NCI-H2171 (cell line): ENCODE measurements around the gene NRDE2.
"Not testable (repeated sequence)": the region's sequence is repeated elsewhere in the genome, so short reads cannot be mapped to it uniquely, and the experiment has no call there.

Experiments
- DNase-seq: peaks from one replicate; lab custom pipeline; 2025; lab: John Stamatoyannopoulos, UW

NRDE2 gene

DNA sequence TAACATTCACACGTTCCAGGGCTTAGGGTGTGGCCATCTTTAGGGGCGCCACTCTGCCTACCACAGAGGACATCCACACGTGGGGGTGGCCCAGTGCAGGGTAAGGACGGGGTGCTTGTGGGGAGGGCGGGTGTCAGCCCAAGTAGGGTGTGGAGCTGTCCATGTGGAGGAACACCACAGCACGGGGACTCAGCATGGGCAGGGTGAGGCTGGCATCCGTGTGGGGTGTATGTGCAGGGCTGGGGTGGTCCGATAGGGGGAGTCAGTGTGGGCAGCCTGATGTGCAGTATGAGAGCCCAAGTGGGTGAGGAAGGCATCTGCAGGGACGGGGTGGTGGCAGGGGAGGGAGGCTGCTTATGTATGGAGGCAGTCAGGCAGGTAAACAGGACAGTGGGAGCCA is 57.7 kb downstream of the NRDE2 start:
- DNase-seq: no peak

DNA sequence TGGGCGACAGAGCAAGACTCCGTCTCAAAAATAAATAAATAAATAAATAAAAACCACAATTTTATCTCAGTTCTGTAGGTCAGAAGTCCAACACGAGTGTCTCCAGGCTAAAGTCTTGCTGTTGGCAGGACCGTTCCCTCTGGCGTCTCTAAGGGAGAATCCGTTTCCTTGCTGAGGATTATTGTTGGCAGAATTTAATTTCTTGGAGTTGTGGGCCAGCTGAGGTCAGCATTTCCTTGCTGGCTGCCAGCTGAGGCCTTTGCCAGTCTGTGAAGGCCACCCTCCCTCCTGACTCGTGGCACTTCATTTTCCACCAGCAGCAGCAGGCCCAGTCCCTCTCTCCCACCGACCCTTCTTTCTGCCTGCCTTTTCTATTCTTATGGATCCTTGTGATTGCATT is 58.2 kb downstream of the NRDE2 start:
- no peak for DNase-seq

DNA sequence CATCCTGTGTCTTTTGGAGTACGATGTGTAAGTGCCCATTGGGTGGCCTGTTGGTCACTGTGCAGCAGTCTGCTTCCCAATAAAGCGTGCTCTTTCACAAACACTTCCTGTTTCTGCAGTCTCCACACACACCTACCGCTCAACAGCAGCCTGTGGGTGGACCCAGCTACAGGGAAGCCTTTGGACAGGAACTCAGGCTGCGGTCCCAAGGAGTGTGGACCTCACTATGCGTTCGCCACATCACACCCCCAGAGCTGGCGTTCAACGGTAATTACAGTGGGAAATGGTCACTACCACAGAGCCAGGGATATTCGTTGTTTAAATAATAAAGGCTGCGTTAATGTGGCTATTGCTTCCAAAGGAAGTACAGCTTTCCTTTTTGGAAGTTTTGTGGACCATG is 59.2 kb downstream of the NRDE2 start:
- no peak for DNase-seq

DNA sequence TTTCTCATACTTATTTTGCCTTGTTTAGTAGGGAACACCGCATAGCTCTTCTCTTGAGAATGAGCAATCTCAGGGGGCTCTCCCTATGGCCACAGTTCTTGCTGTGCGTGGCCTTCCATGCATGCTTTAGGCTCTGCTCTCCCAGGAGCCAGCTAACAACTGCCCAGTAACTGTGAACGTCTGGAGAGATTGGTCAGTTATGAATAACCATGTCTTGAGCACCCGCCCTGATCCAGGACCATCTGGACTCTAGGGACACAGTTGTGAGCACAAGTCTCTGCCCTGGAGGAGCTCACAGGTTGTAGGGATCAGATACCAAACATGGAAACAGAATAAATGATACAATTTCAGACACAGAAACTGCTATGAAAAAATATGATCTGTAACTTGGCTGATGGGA is 63.3 kb downstream of the NRDE2 start:
- no peak for DNase-seq

DNA sequence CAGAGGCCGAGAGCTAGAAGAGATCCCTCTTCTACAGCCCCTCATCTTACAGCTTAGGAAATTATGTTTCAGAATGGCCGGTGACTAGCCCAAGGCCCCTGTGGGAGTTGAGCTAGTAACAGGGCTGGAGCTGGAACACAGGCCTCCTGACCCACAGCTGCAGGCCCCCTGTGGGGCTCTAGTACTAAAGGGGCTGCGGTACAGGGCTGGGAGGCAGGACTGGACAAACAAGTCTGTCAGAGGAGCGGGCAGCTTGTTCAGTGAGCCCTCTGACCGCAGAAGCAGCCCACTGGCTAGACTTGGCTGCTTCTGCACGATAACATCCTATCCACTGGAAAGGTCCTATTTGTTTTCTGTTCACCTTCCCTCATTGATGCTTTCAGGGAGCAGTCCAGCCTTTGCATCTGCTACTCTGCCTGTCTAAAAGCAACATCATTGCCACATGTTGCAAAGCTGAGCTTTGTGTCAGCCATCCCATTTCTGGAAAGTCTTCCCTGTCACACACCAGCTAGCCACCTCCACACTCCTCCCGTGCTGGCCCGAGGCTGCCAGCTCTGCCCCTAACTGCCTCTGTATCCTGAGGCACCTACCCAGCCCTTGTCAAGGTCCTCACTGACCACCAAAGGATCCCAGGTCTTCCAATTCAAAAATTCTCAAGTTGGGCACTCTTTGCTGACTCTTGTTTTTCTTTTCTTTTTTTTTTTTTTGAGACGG is 65.1 kb downstream of the NRDE2 start:
- no peak for DNase-seq

DNA sequence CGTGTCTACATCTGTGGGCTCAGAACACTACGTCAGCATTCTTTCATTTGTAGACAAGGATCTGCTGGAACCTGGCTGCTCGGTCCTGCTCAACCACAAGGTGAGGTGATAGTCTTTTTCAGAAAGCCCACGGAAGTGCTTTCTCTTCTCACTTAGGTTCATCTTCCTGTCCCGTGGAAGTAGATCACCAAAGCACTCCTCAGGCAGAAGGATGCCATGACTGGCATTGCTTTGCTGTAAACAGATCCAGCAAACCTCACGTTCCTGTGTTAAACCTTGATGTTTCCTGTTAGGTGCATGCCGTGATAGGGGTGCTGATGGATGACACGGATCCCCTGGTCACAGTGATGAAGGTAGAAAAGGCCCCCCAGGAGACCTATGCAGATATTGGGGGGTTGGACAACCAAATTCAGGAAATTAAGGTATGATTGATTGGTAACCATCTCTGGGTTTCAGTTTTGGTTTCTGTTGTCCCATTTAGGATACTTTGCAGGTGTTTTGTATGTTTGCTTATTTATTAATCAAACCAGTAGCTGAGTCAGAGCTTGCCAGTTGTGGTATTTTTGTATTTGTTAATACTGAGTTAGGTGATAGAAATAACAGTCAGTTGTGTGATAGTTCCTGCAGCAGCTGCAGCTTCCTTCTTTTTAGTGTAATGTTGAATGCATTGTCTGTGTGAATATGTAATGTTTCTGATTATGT is 67.8 kb downstream of the NRDE2 start:
- DNase-seq: no peak

DNA sequence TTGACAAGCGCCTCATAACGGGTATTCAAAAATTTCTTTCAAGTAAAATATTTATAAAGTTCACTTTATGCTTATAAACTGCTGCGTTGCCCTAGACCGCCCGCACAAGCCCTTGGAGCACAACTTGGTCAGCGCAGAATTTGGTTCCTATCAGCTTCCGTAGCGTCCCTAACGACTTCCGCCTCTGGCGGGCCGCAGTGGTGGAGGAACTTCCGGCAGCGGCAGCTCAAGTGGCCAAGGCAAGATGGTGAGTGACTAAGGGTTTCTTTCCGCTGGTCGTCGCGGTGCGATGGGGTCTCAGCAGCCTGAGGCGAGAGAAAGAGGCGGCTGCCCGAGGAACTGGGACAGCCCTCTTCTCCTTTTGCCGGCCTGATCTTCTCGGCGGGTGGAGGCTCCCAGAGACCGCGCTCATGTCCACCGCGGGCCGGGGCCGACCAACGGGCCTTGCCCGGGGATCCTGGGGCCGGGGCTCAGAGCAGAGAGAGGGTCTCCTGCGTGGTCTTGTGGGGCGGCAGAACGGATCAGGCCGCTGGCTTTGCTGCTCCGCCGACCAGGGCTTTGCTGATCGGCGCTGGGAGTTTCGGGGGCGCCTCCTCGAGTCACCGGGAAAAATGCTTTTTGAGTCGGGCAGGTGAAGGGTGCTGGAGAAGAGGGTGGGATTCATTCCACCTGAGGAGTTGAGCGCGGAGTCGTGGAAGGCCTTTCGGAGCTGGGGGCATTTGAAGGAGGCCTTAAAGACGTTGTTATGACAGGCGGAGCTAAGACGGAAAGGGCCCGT is 75.2 kb downstream of the NRDE2 start, which contains the start of gene PSMC1:
Gene PSMC1 (plus strand): TSS at position 200 of the 778 bp plus-strand sequence. CDS start 45 bp downstream, at position 245.
- peak; percentile 95 for DNase-seq

DNA sequence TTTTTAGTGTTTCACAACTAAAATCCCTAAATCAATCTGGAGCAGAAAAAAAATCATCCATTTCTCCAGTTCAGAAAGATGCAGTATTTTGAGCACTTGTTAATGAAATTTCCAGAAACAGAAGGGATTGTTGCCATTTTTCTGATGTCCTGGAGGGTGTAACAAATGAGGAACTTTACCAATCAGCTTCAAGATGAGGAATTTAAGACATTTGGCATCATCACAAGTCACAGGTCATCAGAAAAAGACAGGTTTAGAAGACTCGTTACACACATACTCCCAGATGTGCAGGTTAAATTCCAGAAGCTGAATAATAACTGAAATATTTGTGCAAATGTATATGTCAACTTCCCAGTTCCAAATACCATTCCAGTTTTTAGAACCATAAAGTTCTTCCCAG is 75.9 kb downstream of the NRDE2 start:
- no peak for DNase-seq

DNA sequence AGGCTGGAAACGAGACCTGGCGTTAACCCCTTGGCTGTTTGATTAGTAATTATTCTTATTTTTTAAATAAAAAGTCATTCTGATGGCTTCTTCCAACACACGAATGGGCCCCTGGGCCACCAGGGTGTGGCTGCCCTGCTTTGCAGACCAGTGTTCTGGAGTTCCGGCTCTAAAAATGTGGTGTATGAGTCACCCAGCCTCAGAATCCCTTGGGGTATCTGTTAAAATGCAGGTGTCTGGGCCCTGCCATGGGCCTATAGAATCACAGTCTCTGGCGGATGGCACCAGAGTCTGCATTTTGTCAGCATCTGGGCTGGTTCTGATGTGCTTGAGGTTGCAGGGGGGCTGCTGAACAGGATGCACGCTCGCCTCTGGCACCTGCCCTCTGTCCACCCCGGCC is 77.9 kb downstream of the NRDE2 start:
- no peak for DNase-seq

DNA sequence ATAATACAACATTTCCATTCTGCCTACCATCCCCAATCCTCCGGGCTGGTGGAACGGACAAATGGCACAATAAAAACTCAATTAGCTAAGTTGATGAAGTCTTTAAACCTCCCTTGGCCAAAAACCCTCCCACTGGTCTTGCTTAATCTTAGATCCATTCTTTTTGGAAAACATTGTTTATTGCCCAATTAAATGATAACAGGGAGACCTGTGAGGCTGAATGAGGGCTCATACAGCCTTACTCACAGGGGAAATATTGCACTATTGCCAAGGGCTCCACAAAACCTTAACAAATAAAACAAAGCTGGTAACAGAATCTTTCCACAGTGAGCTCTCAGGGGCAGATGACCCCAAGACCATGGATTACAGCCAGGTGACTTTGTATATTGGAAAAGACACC is 83.1 kb downstream of the NRDE2 start:
- DNase-seq: no peak

DNA sequence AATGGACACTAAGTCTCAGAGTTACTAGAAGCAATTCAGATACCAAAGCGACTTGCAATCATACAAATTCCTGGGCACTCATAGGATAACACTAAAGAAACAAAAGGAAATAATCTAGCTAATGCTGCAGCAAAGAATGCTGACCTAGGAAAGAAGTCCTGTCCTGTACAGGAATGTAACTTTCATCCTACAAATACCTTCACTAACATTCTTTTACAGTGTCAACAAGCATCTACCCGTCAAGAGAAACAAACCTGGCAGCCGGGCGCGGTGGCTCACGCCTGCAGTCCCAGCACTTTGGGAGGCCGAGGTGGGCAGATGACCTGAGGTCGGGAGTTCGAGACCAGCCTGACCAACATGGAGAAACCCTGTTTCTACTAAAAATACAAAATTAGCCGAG is 84.3 kb downstream of the NRDE2 start:
- DNase-seq: not testable (repeated sequence)

DNA sequence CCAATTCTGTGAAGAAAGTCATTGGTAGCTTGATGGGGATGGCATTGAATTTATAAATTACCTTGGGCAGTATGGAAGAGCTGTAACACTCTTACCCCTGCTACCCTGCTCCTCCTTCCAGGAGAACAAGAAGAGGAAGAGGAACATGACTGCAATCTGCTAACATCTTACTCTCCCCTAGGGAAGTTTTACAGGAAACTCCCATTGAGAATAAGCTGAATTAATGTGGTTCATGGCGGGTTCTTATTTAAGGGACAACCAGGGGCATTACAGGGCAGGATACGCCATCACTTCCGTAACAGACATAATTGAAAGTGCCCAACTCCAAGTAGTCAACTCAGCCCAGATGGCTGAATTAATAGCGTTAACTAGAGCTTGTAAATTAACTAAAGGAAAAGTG is 84.8 kb downstream of the NRDE2 start:
- no peak for DNase-seq

DNA sequence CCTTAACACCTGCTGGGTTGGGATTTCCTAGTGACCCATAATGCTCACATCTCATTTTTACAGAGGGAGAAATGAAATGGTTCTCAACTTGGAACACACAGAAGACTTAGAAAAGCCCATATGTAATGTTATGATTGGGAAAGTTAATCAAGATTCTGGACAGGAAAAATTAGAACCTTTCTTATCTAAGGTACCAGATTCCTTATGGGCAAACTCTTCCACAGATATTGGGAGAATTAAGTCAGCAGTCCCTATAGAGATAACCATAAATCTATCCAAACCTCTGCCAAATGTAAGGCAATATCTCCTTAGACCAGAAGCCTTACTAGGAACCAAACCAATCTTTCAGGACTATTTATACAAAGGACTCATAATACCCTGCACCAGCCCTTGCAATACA is 89.3 kb downstream of the NRDE2 start:
- DNase-seq: no peak

DNA sequence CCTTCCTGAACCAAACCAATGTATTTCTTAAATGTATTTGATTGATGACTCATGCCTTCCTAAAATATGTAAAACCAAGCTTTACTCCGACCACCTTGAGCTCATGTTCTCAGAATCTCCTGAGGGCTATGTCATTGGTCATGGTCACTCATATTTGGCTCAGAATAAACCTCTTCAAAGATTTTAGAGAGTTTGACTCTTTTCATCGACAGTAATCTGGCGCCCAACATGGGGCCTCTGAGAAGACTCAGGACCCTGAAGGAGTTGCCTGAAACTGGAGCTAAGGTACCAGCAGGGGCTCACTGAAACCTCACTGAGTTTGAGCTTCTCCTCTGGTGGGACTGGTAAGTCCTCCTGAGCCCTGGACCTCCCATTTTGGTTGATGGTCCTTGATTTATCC is 92.6 kb downstream of the NRDE2 start:
- no peak for DNase-seq

DNA sequence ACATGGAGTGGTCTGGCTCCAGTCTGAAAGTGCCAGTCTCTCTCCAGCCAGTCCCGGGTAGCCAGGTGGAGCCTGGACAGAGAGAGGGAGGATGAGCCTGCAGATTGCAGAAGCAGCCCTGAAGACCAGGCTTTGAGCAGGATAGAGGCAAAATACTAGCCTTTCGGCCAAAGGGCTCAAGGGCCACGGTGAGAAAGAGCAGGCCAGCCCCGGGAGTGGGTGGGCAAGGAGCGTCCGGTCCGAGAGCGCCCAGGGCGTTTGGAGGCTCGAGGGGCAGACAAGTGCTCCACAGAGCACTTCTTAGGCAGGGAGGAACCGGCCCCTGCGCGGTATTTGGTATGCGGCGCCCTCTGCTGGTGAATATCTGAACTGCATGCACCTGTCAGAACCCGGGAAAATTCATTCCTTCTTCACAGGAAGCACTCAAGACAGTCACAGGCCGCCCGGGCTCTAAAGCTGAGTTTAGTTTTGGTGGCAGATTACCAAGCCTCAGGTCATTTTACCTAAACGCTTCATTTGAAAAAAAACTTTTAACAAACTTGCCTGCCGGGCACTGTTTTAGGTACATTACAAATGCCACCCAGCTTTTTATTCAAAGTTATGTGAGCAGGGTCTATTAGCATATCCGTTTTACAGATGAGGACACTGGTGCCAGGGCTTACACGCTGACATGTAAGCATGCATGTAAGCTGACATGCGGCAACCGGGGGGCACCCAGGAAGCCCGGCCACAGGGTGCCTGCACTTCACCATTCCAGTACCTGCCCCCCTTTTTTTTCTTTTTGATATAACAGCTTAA is 96.4 kb downstream of the NRDE2 start:
- peak; percentile 40 for DNase-seq

DNA sequence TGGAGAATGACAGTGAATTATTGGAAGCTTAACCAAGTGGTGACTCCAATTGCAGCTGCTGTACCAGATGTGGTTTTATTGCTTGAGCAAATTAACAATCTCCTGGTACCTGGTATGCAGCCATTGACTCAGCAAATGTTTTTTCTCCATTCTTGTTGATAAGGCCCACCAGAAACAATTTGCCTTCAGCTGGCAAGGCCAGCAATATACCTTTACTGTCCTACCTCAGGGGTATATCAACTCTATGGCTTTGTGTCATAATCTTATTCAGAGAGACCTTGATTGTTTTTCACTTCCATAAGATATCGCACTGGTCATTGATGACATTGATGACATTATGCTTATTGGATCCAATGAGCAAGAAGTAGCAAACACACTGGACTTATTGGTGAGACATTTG is 101.8 kb downstream of the NRDE2 start:
- DNase-seq: not testable (repeated sequence)

DNA sequence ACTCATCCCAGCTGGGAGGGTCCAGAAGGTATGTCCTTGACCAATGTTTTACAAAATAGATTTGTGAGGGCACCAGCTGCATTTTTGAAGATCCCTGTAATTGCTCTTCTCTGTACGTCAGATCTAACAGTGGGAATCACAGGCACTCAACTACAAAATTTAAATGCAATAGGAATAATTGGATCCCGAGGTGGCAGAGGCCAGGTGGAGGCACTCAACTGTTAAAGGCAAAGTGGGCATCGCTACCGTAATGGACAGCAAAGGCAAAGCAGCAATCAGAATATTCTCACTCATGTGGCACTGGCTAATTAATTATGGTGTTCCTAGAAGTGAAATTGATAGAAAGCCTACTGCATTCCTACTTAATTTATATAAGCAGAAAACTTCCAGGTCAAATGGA is 103.3 kb downstream of the NRDE2 start:
- DNase-seq: no peak
